G401 (cell line): ENCODE measurements around the gene PCSK7. TPM values are rescaled to one million over a fixed set of nuclear protein-coding genes. Genes with fewer than 3 reads are reported as not detected.

Experiments used
- DNase-seq: peaks from one replicate; pipeline ENCODE4 v3.0.0-alpha.2; 2015; ENCODE audit warnings: low spot score
- in situ Hi-C: cut with HindIII; loops from 2 replicates; pipeline ENCODE4 v1.10.0; 2016; ENCODE audit warnings: low sequenced_read_pairs, mixed read lengths
- total RNA-seq: library from RNA; depleted of rRNA; stranded (reverse); fragments of >200 nt; shearing (Covaris generic); gene quantifications from 2 replicates; pipeline ENCODE4 v1.2.3, GENCODE V29; 2014

The PCSK7 gene
- total RNA-seq, 1 experiment from 2014 or later = 52.6 TPM

DNA sequence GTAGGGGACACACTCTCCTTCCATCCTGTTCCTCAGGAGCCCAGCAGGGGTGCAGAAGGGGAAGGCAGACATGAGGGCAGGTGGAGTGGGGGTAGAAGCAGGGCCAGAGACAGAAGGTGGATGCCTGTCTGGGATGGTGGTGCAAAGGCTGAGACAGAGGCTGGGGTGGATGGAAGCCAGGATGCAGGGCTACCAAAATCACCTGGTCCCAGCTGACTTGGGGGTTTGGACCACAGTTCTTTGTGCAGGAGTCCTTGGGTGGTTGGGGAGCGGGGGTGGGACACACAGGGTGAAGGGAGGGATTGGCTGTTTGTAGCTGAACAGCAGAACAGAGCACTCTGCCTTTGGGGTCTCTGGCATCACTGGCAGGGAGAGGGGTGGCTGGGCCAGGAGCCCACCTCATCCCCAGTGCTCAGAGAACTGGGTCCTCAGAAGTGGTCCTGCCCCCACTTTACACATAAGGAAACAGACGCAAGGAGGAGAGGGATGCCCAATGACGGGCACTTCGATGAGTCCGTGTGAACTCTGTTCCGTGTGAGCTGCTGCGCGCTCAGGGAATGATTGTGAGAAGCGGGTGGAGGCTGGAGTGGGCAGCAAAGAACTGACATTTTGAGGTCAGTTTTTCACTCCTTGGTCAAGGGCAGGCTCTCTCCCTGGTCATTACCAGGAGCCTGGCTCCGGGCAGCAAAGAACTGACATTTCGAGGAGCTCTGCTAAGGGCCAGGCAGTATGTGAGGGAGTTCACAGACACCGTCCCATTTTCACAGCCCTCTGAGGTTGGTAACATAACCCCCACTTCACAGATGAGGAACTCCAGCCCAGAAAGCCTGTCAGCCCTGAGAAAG, 30.8 kb downstream of the PCSK7 start:
- in situ Hi-C loops = no loop called here
- no peak for DNase-seq

- in situ Hi-C loops = no loop called here
- no peak for DNase-seq
Observed at GRCh38 chr11:117199916-117200812, 31.7 kb downstream of the PCSK7 start.

DNA sequence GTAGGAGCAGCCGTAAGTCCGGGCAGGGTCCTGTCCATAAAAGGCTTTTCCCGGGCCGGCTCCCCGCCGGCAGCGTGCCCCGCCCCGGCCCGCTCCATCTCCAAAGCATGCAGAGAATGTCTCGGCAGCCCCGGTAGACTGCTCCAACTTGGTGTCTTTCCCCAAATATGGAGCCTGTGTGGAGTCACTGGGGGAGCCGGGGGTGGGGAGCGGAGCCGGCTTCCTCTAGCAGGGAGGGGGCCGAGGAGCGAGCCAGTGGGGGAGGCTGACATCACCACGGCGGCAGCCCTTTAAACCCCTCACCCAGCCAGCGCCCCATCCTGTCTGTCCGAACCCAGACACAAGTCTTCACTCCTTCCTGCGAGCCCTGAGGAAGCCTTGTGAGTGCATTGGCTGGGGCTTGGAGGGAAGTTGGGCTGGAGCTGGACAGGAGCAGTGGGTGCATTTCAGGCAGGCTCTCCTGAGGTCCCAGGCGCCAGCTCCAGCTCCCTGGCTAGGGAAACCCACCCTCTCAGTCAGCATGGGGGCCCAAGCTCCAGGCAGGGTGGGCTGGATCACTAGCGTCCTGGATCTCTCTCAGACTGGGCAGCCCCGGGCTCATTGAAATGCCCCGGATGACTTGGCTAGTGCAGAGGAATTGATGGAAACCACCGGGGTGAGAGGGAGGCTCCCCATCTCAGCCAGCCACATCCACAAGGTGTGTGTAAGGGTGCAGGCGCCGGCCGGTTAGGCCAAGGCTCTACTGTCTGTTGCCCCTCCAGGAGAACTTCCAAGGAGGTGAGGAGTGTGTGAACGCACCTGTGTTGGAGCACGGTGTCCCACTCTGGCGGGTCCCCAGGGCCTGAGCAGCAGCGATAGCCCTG, 32.6 kb downstream of the PCSK7 start, which contains the start of gene TAGLN:
Gene TAGLN, plus strand, starts transcription at position 318 of the 863 bp plus-strand sequence. CDS start 3,644 bp downstream, outside the sequence.
- peak; percentile 29 for DNase-seq
- in situ Hi-C loops = no loop called here

GRCh38 chr11:117198613-117199012, 33.3 kb downstream of the PCSK7 start:
- in situ Hi-C loops = no loop called here
- DNase-seq = no peak

GRCh38 chr11:117197516-117198456, 34.1 kb downstream of the PCSK7 start:
- in situ Hi-C loops = no loop called here
- DNase-seq = no peak

- in situ Hi-C loops = no loop called here
- no peak for DNase-seq
Observed at GRCh38 chr11:117197006-117197405, 34.9 kb downstream of the PCSK7 start.

DNA sequence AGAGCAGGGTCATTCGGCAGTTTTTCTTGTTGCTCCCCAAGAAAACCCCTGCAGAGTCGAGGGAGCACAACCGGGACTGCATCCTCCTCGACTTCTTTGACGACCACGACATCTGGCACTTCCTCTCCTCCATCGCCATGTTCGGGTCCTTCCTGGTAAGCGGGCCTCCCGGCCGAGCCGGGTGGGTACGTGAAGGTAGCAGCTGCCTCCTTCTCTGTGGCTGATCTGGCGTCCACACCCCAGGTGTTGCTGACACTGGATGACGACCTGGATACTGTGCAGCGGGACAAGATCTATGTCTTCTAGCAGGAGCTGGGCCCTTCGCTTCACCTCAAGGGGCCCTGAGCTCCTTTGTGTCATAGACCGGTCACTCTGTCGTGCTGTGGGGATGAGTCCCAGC, 36.1 kb downstream of the PCSK7 start:
- in situ Hi-C loops = no loop called here
- no peak for DNase-seq

GRCh38 chr11:117195258-117195657, 36.6 kb downstream of the PCSK7 start:
- no peak for DNase-seq
- in situ Hi-C loops = no loop called here

DNA sequence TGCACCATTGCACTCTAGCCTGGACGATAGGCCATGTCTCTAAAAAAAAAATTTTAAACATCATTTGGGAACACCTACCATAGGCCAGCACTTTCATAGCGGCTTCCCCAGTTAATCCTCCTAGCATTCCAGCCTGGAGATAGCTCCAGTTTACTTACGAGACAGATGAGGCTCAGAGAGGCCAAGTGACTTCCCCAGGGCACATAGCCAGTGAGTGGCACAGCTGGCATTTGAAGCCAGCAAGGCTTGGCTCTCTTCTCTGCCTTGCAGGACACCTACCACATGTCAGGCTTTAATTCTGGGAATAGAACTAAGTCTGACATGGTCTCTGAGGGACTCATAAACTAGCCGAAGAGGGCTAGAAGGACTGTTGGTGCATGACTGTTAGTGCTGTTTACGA, 37.6 kb downstream of the PCSK7 start:
- no peak for DNase-seq
- in situ Hi-C loops = no loop called here

GRCh38 chr11:117193130-117194020, 38.5 kb downstream of the PCSK7 start:
- no peak for DNase-seq
- in situ Hi-C loops = no loop called here

GRCh38 chr11:117192401-117192875, 39.4 kb downstream of the PCSK7 start:
- DNase-seq = no peak
- in situ Hi-C loops = no loop called here

DNA sequence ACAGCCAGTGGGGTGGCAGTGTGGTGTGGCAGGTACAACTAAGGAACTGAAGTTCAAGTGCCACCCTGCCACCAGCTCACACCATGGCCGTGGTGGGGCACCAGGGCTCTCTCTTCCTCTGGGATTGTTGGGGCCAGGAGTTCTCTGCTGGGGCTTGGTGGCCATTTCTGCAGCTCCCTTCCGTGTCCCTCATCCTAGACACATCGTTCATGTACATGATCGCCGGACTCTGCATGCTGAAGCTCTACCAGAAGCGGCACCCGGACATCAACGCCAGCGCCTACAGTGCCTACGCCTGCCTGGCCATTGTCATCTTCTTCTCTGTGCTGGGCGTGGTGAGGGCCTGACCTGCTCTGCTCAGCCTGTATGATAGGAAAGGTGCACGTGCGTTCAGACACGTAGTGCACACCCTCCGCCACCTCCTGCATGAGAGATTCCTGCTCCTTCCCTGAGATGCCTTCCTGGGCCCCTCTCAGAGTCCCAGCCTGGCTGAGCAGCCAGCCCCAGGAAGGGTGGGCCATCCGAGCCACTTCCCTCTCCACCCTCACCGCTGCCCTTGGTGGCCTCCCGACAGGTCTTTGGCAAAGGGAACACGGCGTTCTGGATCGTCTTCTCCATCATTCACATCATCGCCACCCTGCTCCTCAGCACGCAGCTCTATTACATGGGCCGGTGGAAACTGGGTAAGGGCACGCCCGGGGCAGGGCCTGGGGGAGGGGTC, 40.0 kb downstream of the PCSK7 start:
- in situ Hi-C loops = no loop called here
- DNase-seq = no peak

GRCh38 chr11:117189941-117190544, 41.8 kb downstream of the PCSK7 start:
- no peak for DNase-seq
- in situ Hi-C loops = no loop called here

DNA sequence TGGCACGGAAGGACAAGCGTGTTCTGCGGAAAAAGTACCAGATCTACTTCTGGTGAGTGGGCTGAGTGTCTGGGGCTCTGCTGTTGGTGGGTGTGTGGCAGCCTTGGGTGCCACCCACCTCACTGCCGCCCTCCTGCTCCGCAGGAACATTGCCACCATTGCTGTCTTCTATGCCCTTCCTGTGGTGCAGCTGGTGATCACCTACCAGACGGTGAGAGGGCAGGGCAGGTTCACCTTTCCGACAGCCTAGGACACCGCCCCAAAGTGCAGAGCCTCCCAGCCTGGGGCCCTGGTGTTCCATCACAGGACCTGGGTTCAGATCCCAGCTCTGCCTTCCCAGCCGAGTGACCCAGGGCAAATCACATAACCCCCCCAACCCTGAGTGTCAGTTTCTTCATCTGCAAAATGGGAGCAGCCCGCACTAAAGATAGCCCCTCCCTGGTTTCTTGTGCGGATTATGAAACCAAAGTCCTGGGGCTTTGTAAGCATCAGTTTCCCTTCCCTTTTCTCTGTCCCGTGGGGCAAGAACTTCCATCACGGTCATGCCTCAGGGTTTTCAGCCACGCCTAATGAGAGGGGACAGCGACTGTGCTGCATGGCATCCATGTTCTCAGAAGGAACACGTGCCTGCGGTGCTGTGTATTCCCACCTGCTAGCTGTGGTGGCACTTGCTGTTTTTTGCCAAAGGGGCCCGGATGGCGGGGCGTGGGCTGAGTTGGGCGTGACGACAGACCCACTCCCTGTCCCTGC, 42.5 kb downstream of the PCSK7 start:
- in situ Hi-C loops = no loop called here
- no peak for DNase-seq

GRCh38 chr11:117188620-117189081, 43.2 kb downstream of the PCSK7 start:
- no peak for DNase-seq
- in situ Hi-C loops = no loop called here
